SK-N-SH treated with all-trans-retinoic acid at 6 μM for 48 hours (cell line): Measurements from ENCODE around the gene ALDH18A1.

Experiments used
- BACH2 ChIP-seq: fragments of 250-450 bp; sonication (Bioruptor Pico); IDR thresholded peaks from 2 replicates; pipeline ENCODE4 v1.9.0; 2021; ENCODE audit warnings: mild to moderate bottlenecking, borderline replicate concordance
- CREB5 ChIP-seq: fragments of 250-450 bp; sonication (Bioruptor Pico); IDR thresholded peaks from 2 replicates; pipeline ENCODE4 v1.5.1; 2020; ENCODE audit warnings: low read depth, mild to moderate bottlenecking, moderate library complexity
- CSDC2 ChIP-seq: fragments of 250-450 bp; sonication (Bioruptor Pico); IDR thresholded peaks from 2 replicates; pipeline ENCODE4 v1.5.0; 2020; ENCODE audit warnings: mild to moderate bottlenecking, moderate library complexity
- CSRNP3 ChIP-seq: fragments of 250-450 bp; sonication (Bioruptor Pico); IDR thresholded peaks from 2 replicates; pipeline ENCODE4 v1.5.1; 2021; ENCODE audit warnings: mild to moderate bottlenecking, moderate library complexity
- POU6F1 ChIP-seq: fragments of 250-450 bp; sonication (Bioruptor Pico); IDR thresholded peaks from 2 replicates; pipeline ENCODE4 v1.8.0; 2021; ENCODE audit warnings: low read depth, mild to moderate bottlenecking, moderate library complexity, borderline replicate concordance
- PPARA ChIP-seq: fragments of 250-450 bp; sonication (Bioruptor Pico); IDR thresholded peaks from 2 replicates; pipeline ENCODE4 v1.5.0; 2020; ENCODE audit warnings: mild to moderate bottlenecking, borderline replicate concordance
- RARB ChIP-seq: fragments of 250-450 bp; sonication (Bioruptor Pico); IDR thresholded peaks from 2 replicates; pipeline ENCODE4 v1.8.0; 2021; ENCODE audit warnings: mild to moderate bottlenecking, moderate library complexity
- ZNF70 ChIP-seq: fragments of 450-650 bp; formaldehyde crosslinking; IDR thresholded peaks from 2 replicates; pipeline ENCODE4 v1.5.0; 2020; ENCODE audit warnings: mild to moderate bottlenecking, moderate library complexity

- TF ChIP-seq POU6F1 (CRISPR knock-in tag) (no peak), ZNF70 (CRISPR knock-in tag) (no peak), RARB (CRISPR knock-in tag) (no peak), BACH2 (no peak), CREB5 (CRISPR knock-in tag) (no peak), CSRNP3 (CRISPR knock-in tag) (no peak), PPARA (CRISPR knock-in tag) (no peak), CSDC2 (no peak)
Measured at GRCh38 chr10:95693668-95694534, 37.4 kb upstream of the ALDH18A1 start, which contains the start of gene TCTN3.
